ENCODE measurements around the gene RHOG.

RHOG gene

DNA sequence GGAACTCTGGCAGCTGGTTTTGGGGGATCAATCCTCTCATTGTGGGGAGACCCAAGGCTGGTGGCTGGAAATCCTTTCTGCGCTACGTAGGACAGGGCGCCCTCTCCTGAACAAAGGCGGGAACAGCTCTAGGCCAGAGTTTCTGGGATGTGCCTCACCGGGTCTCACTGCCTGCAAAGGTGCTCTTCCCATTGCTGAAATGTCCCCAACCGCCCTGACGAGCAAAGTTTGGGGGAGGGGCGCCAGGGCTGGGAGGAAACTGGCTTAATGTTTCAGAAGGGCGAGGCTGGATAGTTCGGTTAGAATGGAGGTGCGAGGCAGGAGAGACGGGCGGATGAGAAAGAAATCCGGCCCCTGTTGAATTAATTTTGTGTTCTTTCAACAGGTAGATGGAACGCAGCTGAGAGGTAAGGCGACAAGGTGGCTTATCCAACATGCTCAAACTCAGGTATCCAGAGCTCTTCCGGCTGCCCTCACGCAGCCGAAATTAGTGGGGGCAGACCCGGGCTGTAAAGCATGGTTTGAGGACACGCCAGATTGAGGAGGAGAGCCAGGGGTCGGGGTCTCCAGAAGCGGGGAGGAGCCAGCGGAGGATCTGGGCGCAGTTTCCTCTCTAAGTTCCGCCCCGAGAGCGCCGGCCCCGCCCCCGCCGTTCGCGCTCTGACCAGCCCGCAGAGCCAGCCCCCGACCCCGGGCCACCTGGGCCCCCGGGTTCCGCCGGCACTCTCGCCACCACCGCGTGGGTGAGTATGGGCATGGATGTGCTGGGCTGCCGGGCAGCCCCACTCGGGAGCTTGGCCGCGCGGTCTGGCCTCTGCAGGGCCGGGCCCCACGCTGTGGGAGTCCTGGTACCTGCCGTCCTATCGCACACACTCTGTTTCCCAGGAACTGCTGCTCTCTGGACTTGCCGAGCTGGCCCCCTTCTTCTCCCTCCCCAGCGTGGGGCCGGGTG is 32.6 kb downstream of the RHOG start, which contains the start of gene PGAP2:
TSS of gene PGAP2 (plus strand) at position 652 of the 952 bp plus-strand sequence. CDS start 2,700 bp downstream, outside the sequence.
- Histone ChIP-seq H3K4me2 (peak within 1 kb of the TSS; percentile 86), H3K4me1 (ENCODE audit: low read depth, poor library complexity, severe bottlenecking) (peaks cover 6% of the 10 kb centered on the region), H3K79me2 (ENCODE audit: insufficient read depth, low read depth) (no peaks in the 10 kb centered on the region), H3K9ac (peak within 1 kb of the TSS; percentile 43; the same call in 1 of the 2 replicates), H3K27ac (peak within 1 kb of the TSS; percentile 19; the same call in 1 of the 2 replicates), H3K4me3 (IDR thresholded peaks at IDR 0.05; ENCODE audit: insufficient read depth, low read depth, low read length) (peak within 1 kb of the TSS; percentile 28), H2AFZ (ENCODE audit: low read depth) (peak within 1 kb of the TSS; percentile 84), H3K27me3 (ENCODE audit: insufficient read depth, low read depth) (no peaks in the 10 kb centered on the region), H4K20me1 (ENCODE audit: insufficient read depth) (no peaks in the 10 kb centered on the region), H3K36me3 (ENCODE audit: insufficient read depth) (no peaks in the 10 kb centered on the region)
- peak; percentile 68 for TF ChIP-seq CTCF (conservative IDR thresholded peaks at IDR 0.05; ENCODE audit: low read depth, low read length)

DNA sequence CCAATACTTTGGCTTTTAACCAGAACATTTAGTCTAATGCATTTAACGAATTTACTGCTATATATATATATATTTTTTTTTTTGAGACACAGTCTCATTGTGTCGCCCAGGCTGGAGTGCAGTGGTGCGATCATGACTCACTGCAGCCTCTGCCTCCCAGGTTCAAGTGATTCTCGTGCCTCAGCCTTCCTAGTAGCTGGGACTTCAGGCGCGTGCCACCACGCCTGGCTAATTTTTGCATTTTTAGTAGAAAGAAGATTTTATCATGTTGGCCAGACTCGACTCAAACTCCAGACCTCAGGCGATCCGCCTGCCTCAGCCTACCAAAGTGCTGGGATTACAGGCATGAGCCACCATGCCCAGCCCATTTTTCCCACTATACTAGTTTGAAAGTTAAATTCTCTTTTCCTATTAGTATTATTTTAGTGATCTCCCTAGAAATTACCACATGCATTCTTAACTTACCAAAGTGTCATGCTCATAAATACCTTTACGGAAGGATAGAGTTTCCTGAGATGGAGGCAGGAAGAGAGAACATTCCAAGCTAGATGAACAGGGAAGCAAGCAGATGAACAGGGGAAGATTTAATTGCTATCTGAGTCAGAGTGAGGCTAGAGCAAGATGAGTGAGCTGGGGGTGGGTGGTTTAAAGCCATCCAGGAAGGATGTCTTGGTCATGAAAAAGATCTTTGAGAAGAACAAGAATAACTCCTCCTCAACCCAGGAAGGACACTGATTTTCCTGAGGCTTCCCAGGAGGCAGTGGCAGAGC is 36.8 kb downstream of the RHOG start:
- no peaks in the 10 kb centered on the region for H3K79me2 ChIP-seq (ENCODE audit: insufficient read depth, low read depth)
- H2AFZ ChIP-seq (ENCODE audit: low read depth): no peak overlapping the region
- H3K4me1 ChIP-seq (ENCODE audit: low read depth, poor library complexity, severe bottlenecking): peaks cover under 1% of the 10 kb centered on the region
- H3K27ac ChIP-seq: no peak overlapping the region
- no peak overlapping the region for H3K4me2 ChIP-seq
- no peaks in the 10 kb centered on the region for H4K20me1 ChIP-seq (ENCODE audit: insufficient read depth)
- H3K36me3 ChIP-seq (ENCODE audit: insufficient read depth): no peaks in the 10 kb centered on the region
- H3K9ac ChIP-seq: no peak overlapping the region
- H3K4me3 ChIP-seq (IDR thresholded peaks at IDR 0.05; ENCODE audit: insufficient read depth, low read depth, low read length): no peak overlapping the region
- H3K27me3 ChIP-seq (ENCODE audit: insufficient read depth, low read depth): no peaks in the 10 kb centered on the region
- no peak for TF ChIP-seq CTCF (conservative IDR thresholded peaks at IDR 0.05; ENCODE audit: low read depth, low read length)

- Histone ChIP-seq H3K27ac (no peak overlapping the region), H2AFZ (ENCODE audit: low read depth) (no peak overlapping the region), H3K36me3 (ENCODE audit: insufficient read depth) (no peaks in the 10 kb centered on the region), H3K4me3 (IDR thresholded peaks at IDR 0.05; ENCODE audit: insufficient read depth, low read depth, low read length) (no peak overlapping the region), H3K4me1 (ENCODE audit: low read depth, poor library complexity, severe bottlenecking) (no peaks in the 10 kb centered on the region), H3K9ac (no peak overlapping the region), H3K79me2 (ENCODE audit: insufficient read depth, low read depth) (peaks cover under 1% of the 10 kb centered on the region), H4K20me1 (ENCODE audit: insufficient read depth) (no peaks in the 10 kb centered on the region), H3K4me2 (no peak overlapping the region), H3K27me3 (ENCODE audit: insufficient read depth, low read depth) (no peaks in the 10 kb centered on the region)
- TF ChIP-seq CTCF (conservative IDR thresholded peaks at IDR 0.05; ENCODE audit: low read depth, low read length): no peak
Observed at GRCh38 chr11:3802011-3802790, 38.6 kb downstream of the RHOG start.

DNA sequence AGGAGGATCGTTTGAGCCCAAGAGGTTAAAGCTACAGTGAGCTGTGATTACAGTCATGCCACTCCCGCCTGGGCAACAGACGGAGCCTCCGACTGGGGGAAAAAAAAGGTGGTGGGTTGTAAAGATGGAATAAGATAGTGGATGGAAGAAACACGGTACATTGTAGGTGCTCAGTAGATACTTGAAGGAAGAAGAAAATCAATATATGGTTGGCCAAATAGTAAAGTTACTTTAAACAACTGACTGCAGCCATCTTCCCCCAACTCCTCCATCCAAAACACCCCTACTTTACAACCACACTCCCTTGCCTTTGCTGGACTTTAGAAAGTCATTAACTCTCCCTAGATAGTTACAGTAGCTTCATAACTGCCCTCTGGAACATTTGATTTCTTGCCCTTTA is 40.9 kb downstream of the RHOG start:
- Histone ChIP-seq H4K20me1 (ENCODE audit: insufficient read depth) (0 out of 2 replicates have a peak, but pooled peaks cover 4% of the 10 kb centered on the region), H3K4me1 (ENCODE audit: low read depth, poor library complexity, severe bottlenecking) (peaks cover 13% of the 10 kb centered on the region), H3K79me2 (ENCODE audit: insufficient read depth, low read depth) (peaks cover 24% of the 10 kb centered on the region), H3K9ac (no peak overlapping the region), H3K27ac (no peak overlapping the region), H3K27me3 (ENCODE audit: insufficient read depth, low read depth) (no peaks in the 10 kb centered on the region), H3K4me3 (IDR thresholded peaks at IDR 0.05; ENCODE audit: insufficient read depth, low read depth, low read length) (no peak overlapping the region), H3K4me2 (no peak overlapping the region), H2AFZ (ENCODE audit: low read depth) (no peak overlapping the region), H3K36me3 (ENCODE audit: insufficient read depth) (no peaks in the 10 kb centered on the region)
- TF ChIP-seq CTCF (conservative IDR thresholded peaks at IDR 0.05; ENCODE audit: low read depth, low read length): no peak

All from KMS-11 (cell line).